Activated CD4-positive, alpha-beta T cell treated with anti-CD3 and anti-CD28 coated beads, Interleukin-2, amount 10 ng/mL, durations not matched to agents 24 days and 14 days (primary cell): Measurements from ENCODE around the gene RAD23A. TPM values are rescaled to one million over a fixed set of nuclear protein-coding genes. Genes with fewer than 3 reads are reported as not detected.

ENCODE experiments used
- DNase-seq: peaks from one replicate; pipeline ENCODE4 v3.0.0; 2022
- H3K27ac Mint-ChIP-seq: one replicate; pipeline ENCODE4 v1.8.0; 2022; ENCODE audit warnings: mild to moderate bottlenecking, mixed read lengths
- H3K27me3 Mint-ChIP-seq: one replicate; pipeline ENCODE4 v1.8.0; 2022; ENCODE audit warnings: mixed read lengths
- H3K36me3 Mint-ChIP-seq: one replicate; pipeline ENCODE4 v1.8.0; 2022; ENCODE audit warnings: low read depth, mild to moderate bottlenecking, mixed read lengths
- H3K4me1 Mint-ChIP-seq: one replicate; pipeline ENCODE4 v1.8.0; 2021; ENCODE audit warnings: mixed read lengths
- H3K4me3 Mint-ChIP-seq: one replicate; pipeline ENCODE4 v1.8.0; 2022; ENCODE audit warnings: mild to moderate bottlenecking, moderate library complexity, mixed read lengths
- H3K9me3 Mint-ChIP-seq: one replicate; pipeline ENCODE4 v1.8.0; 2021; ENCODE audit warnings: mixed read lengths
- intact Hi-C: fragments of 100-400 bp; cut with micrococcal nuclease; formaldehyde crosslinking; loops from one replicate; pipeline ENCODE4 v1.15.1; 2023
- total RNA-seq: library from RNA; stranded (reverse); gene quantifications from 2 replicates; pipeline ENCODE4 v1.2.3, GENCODE V29; 2022

Gene RAD23A
- total RNA-seq, 1 donor from 2014 or later, result 208 TPM

GRCh38 chr19:12987781-12988180, 42.1 kb downstream of the RAD23A start:
- Mint-ChIP-seq H3K27ac (no peak overlapping the region), H3K36me3 (no peaks in the 10 kb centered on the region), H3K9me3 (no peaks in the 10 kb centered on the region), H3K4me1 (no peaks in the 10 kb centered on the region), H3K4me3 (no peak overlapping the region), H3K27me3 (peaks cover 15% of the 10 kb centered on the region)
- intact Hi-C loops, result loop anchor here (10.0 kb wide), 1 partner anchor 277 kb away; no protein-coding TSS in a partner anchor
- no peak for DNase-seq

GRCh38 chr19:12990431-12990830, 44.8 kb downstream of the RAD23A start:
- intact Hi-C loops, result no loop called here
- H3K4me3 Mint-ChIP-seq, result no peak overlapping the region
- H3K36me3 Mint-ChIP-seq, result no peaks in the 10 kb centered on the region
- peaks cover 6% of the 10 kb centered on the region for H3K4me1 Mint-ChIP-seq
- no peak overlapping the region for H3K27ac Mint-ChIP-seq
- peaks cover 32% of the 10 kb centered on the region for H3K27me3 Mint-ChIP-seq
- H3K9me3 Mint-ChIP-seq, result no peaks in the 10 kb centered on the region
- DNase-seq, result no peak

GRCh38 chr19:12990853-12991252, 45.2 kb downstream of the RAD23A start:
- peaks cover 6% of the 10 kb centered on the region for H3K4me1 Mint-ChIP-seq
- DNase-seq, result no peak
- intact Hi-C loops, result no loop called here

DNA sequence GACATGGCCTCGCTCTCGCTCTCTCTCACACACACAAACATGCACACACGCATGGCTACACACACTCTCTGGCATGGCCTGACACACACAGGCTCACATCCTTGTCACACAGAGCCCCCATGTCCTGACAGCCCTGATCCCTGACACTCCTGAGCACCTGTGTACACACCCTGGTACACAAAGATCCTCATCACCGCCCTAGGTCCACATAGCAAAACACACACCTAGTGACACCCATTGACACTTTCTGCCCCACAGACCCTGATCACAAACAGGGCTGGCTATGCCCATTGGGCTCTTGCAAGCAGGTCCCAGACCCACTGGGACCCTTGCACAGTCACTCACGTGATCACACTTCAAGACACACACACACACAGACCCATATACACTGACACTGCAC, 45.6 kb downstream of the RAD23A start:
- H3K4me1 Mint-ChIP-seq, result peaks cover 6% of the 10 kb centered on the region
- intact Hi-C loops, result no loop called here
- no peaks in the 10 kb centered on the region for H3K36me3 Mint-ChIP-seq
- H3K27ac Mint-ChIP-seq, result no peak overlapping the region
- DNase-seq, result no peak
- peaks cover 33% of the 10 kb centered on the region for H3K27me3 Mint-ChIP-seq
- no peaks in the 10 kb centered on the region for H3K9me3 Mint-ChIP-seq
- H3K4me3 Mint-ChIP-seq, result no peak overlapping the region

More at GRCh38 chr19:12990853-12991252, 45.2 kb downstream of the RAD23A start:
- H3K27ac Mint-ChIP-seq, result no peak overlapping the region
- H3K36me3 Mint-ChIP-seq, result no peaks in the 10 kb centered on the region
- H3K27me3 Mint-ChIP-seq, result peaks cover 30% of the 10 kb centered on the region
- no peak overlapping the region for H3K4me3 Mint-ChIP-seq
- no peaks in the 10 kb centered on the region for H3K9me3 Mint-ChIP-seq

DNA sequence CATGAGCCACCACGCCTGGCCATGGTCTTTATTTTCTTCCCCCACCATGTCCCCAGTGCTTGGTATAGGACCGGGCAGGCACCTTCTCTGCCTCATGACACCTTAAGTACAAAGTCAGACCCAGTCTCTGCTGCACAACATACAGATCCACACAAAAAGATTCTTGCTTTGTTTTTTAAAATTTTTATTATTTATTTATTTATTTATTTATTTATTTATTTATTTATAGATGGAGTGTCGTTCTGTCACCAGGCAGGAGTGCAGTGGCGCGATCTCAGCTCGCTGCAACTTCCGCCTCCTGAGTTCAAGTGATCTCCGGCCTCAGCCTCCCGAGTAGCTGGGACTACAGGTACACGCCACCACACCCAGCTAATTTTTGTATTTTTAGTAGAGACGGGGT, 47.1 kb downstream of the RAD23A start:
- Mint-ChIP-seq H3K4me1 (peaks cover 6% of the 10 kb centered on the region), H3K36me3 (no peaks in the 10 kb centered on the region), H3K27me3 (peaks cover 35% of the 10 kb centered on the region), H3K9me3 (no peaks in the 10 kb centered on the region), H3K4me3 (no peak overlapping the region), H3K27ac (no peak overlapping the region)
- DNase-seq, result no peak
- intact Hi-C loops, result no loop called here

- intact Hi-C loops, result no loop called here
- H3K27me3 Mint-ChIP-seq, result peaks cover 40% of the 10 kb centered on the region
- no peak for DNase-seq
- no peaks in the 10 kb centered on the region for H3K9me3 Mint-ChIP-seq
- peak overlapping the region; percentile 57 for H3K4me3 Mint-ChIP-seq
- no peaks in the 10 kb centered on the region for H3K36me3 Mint-ChIP-seq
- peak overlapping the region; percentile 2 for H3K27ac Mint-ChIP-seq
- peaks cover 6% of the 10 kb centered on the region for H3K4me1 Mint-ChIP-seq
These were observed 47.9 kb downstream of the RAD23A start for GRCh38 chr19:12993562-12993961.

- H3K36me3 Mint-ChIP-seq, result no peaks in the 10 kb centered on the region
- H3K4me1 Mint-ChIP-seq, result peaks cover 6% of the 10 kb centered on the region
- peaks cover 43% of the 10 kb centered on the region for H3K27me3 Mint-ChIP-seq
- peak within 1 kb of the TSS; percentile 80 for H3K27ac Mint-ChIP-seq
- H3K4me3 Mint-ChIP-seq, result peak within 1 kb of the TSS; percentile 86
- no peaks in the 10 kb centered on the region for H3K9me3 Mint-ChIP-seq
- intact Hi-C loops, result loop anchor here (2.0 kb wide), 1 partner anchor 18 kb away; no protein-coding TSS in a partner anchor
- peak; percentile 92 for DNase-seq
These were observed 49.3 kb downstream of the RAD23A start, which contains the start of gene NFIX for GRCh38 chr19:12994701-12995595. Gene NFIX (plus strand): TSS chr19:12995475. CDS start chr19:12995838, 363 bp downstream.

DNA sequence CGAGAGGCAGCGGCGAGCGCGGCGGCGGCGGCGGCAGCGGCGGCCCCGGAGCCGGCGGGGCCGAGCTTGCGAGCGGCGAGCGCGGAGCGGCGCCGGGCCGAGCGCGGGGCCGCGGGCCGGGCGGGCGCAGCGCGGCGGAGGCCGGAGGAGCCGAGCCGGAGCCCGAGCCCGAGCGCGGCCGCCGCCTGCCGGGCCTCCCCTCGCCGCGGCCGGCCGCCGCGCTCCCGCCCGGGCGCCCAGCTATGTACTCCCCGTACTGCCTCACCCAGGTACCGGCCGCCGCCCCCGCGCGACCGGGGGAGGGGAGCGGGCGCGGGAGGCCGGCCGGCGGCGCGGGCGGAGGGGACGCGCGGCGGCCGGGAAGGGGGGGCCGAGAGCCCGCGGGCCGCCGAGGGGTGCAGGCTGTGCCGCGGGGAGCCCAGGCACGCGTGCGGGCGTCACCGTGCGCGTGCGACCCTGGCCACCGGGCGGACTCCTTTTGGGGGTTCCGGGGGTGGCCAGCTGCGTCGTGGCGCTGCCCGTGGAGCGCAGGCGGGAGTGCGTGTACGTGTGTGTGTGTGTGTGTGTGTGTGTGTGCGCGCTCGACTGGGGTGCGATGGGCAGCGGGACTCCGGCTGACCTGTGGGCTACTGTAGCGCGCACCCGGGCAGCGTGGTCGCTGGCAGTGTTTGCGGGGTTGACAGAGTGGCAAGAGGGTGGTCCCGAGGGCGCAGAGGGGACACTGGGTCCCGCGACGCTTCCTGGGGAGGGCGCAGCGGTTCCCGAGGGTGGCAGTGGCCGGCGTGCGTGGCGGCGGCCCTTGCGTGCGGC, 50.1 kb downstream of the RAD23A start:
- H3K4me3 Mint-ChIP-seq, result peak overlapping the region; percentile 86
- no peaks in the 10 kb centered on the region for H3K9me3 Mint-ChIP-seq
- peaks cover 6% of the 10 kb centered on the region for H3K4me1 Mint-ChIP-seq
- no peaks in the 10 kb centered on the region for H3K36me3 Mint-ChIP-seq
- intact Hi-C loops, result loop anchor here (2.0 kb wide), 1 partner anchor 17 kb away; no protein-coding TSS in a partner anchor
- peak overlapping the region; percentile 80 for H3K27ac Mint-ChIP-seq
- DNase-seq, result peak; percentile 62
- H3K27me3 Mint-ChIP-seq, result peaks cover 43% of the 10 kb centered on the region

DNA sequence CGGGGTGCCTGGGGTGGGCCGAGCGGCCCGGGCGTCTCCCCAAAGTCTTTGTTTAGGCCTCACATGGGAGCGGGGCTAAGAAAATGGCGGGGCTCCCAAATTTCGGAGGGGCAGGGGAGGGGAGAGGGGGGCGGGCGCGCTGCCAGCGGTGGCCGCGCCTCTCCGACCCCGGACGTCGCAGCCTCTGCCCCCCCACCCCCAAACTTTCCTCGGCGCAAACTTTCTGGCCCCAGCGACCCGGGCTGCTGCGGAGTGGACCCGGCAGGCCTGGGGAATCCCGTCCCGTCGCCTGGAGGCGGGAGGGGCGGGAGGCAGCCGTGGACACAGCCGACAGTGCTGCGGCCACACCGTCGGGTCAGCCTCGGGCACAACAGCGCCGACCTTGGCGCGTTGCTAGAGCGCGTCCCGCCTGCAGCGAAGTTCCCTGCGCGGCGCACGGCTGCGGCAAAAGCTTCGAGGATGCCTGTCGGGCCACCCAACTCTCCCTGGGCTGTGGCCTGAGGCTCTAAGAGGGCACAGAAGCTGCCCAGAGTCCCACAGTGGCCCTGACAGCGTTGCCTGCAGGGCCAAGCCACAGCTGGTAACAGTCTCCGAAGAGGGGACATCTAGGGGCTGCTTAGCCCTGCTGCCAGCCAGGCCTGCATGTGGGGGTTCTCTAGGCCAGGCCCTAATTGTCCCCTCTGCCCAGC, 50.9 kb downstream of the RAD23A start:
- H3K36me3 Mint-ChIP-seq, result no peaks in the 10 kb centered on the region
- peaks cover 39% of the 10 kb centered on the region for H3K27me3 Mint-ChIP-seq
- DNase-seq, result no peak
- peaks cover 6% of the 10 kb centered on the region for H3K4me1 Mint-ChIP-seq
- intact Hi-C loops, result no loop called here
- H3K9me3 Mint-ChIP-seq, result no peaks in the 10 kb centered on the region
- H3K4me3 Mint-ChIP-seq, result peak overlapping the region; percentile 46
- H3K27ac Mint-ChIP-seq, result no peak overlapping the region

GRCh38 chr19:12997179-12997966, 51.7 kb downstream of the RAD23A start:
- peaks cover 39% of the 10 kb centered on the region for H3K27me3 Mint-ChIP-seq
- no peak for DNase-seq
- H3K27ac Mint-ChIP-seq, result peak overlapping the region; percentile 22
- H3K4me1 Mint-ChIP-seq, result peaks cover 6% of the 10 kb centered on the region
- H3K36me3 Mint-ChIP-seq, result no peaks in the 10 kb centered on the region
- H3K4me3 Mint-ChIP-seq, result peak overlapping the region; percentile 46
- no peaks in the 10 kb centered on the region for H3K9me3 Mint-ChIP-seq
- intact Hi-C loops, result no loop called here

GRCh38 chr19:12997967-12998940, 52.6 kb downstream of the RAD23A start:
- DNase-seq, result no peak
- H3K27me3 Mint-ChIP-seq, result peaks cover 35% of the 10 kb centered on the region
- H3K27ac Mint-ChIP-seq, result no peak overlapping the region
- peak overlapping the region; percentile 3 for H3K4me3 Mint-ChIP-seq
- intact Hi-C loops, result no loop called here
- no peaks in the 10 kb centered on the region for H3K36me3 Mint-ChIP-seq
- no peaks in the 10 kb centered on the region for H3K9me3 Mint-ChIP-seq
- peaks cover 6% of the 10 kb centered on the region for H3K4me1 Mint-ChIP-seq

DNA sequence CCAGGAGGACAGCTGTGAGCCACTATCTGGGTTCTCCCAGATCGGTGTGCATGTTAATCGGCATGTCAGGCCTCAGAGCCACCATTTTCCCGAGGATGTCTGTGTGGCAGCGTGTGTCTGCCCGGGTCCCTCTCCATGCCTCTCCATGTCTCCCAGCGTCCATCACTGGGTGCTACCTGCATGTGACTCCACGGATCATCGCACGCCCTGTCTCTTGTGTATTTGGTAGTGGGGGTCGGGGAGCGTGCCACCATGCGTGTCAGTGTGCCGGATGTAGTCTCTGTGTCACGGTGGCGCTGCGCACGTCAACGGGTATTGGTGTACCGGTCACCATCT, 55.5 kb downstream of the RAD23A start:
- Mint-ChIP-seq H3K27ac (no peak overlapping the region), H3K4me1 (no peaks in the 10 kb centered on the region), H3K9me3 (no peaks in the 10 kb centered on the region), H3K4me3 (no peak overlapping the region), H3K27me3 (peaks cover 14% of the 10 kb centered on the region), H3K36me3 (no peaks in the 10 kb centered on the region)
- DNase-seq, result no peak
- intact Hi-C loops, result no loop called here
